HG03442 (cell line): ENCODE results near the gene NRARP.
"Not testable (repeated sequence)": the region's sequence is repeated elsewhere in the genome, so short reads cannot be mapped to it uniquely, and the experiment has no call there.

ENCODE experiments used
- ATAC-seq: cut with Tn5 transposase; IDR thresholded peaks from one replicate; pipeline ENCODE4 v1.9.1; 2021; ENCODE audit warnings: mild to moderate bottlenecking, moderate library complexity; ENCODE audit not compliant: unreplicated experiment

NRARP gene

DNA sequence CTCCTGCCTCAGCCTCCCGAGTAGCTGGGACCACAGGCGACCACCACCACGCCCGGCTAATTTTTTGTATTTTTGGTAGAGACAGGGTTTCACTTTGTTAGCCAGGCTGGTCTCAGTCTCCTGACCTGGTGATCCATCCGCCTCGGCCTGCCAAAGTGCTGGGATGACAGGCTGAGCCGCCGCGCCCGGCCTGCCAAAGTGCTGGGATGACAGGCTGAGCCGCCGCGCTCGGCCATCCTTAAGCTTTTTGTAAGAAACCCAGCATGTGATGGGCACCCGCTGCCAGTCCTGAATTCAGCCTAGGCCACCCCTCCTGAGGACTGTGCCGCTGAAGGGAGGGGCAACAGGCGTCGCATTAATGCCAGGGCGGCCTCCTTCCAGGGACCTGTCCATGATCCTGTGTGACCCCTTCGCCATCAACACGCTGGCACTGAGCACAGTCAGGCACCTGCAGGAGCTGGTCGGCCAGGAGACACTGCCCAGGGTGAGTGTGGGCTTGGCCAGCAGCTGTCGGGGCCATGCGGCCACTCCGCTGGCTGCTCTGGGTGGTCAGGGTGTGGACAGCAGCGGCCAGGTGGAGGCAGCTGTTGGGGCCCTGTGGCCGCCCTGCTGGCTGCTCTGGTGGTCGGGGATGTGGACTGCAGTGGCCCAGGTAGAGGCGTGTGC is 36.4 kb downstream of the NRARP start:
- ATAC-seq = no peak

GRCh38 chr9:137264067-137264466 is 38.0 kb downstream of the NRARP start:
- ATAC-seq = no peak

GRCh38 chr9:137263506-137263905 is 38.6 kb downstream of the NRARP start:
- ATAC-seq = no peak

- ATAC-seq = no peak
Observed at GRCh38 chr9:137262909-137263285, 39.2 kb downstream of the NRARP start.

- ATAC-seq = not testable (repeated sequence)
Observed at GRCh38 chr9:137262173-137262908, 39.7 kb downstream of the NRARP start.

- ATAC-seq = no peak
Observed at GRCh38 chr9:137256856-137257255, 45.2 kb downstream of the NRARP start.

DNA sequence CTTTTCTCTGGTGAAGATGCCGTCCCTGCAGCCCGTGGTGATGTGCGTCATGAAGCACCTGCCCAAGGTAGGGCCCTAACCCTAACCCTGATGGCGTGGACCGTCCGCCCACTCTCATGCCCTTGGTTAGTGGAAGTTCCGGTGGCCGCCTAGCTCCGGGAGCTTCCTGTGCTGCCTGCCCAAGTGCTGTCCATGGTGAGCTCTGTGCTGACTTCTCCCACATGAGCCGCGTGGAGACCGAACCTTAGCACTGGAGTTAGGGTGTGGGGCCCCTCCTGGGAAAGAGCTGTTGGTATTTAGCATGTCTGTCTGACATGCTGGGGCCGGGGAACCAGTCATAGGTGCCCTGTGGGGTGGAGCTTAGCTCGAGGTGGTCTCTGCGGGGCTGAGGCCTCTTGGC is 45.7 kb downstream of the NRARP start:
- no peak for ATAC-seq

GRCh38 chr9:137255448-137256114 is 46.5 kb downstream of the NRARP start:
- no peak for ATAC-seq

DNA sequence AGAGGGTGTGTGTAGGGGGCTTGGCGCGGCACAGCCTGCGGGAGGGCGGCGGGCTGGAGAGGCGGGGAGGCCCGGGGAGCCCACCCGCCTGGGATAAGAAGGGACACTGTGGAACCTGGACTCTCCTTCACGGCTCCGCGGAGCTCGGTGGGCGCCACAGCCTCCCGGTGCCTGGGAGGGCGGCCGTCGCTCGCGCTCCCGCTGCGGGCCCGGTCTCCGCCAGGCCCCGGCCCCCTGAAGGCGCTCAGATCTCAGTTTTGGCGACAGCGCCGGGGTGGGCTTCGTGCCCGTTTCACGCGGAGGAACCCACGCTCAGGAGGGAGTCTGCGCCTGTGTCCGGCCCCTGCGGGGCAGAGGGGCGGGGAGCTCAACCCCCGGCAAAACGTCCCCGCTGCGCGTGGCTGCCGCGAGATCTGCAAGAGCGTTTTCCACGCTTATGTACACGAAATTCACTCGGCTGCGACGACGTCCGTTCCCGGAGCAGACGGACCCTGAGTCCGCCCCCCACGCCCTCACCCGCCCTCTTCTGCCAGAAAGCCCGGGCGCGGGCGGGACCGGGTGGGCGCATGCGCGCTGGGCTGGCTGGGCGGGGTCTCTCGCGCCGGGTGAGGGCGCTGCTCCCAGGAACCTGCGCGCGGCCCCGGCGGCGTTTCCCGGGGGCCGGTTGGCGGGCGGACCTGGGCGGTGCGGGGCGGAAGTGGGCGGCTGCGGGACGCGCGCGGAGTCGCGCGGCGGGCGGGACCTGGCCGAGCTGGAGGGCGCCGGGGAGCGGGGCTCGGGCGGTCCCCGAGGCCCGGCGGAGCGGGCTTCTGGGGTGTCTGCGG is 47.2 kb downstream of the NRARP start, which contains the start of gene NELFB:
NELFB (plus strand) TSS at position 704 of the 824 bp plus-strand sequence.
- peak; percentile 69 for ATAC-seq

DNA sequence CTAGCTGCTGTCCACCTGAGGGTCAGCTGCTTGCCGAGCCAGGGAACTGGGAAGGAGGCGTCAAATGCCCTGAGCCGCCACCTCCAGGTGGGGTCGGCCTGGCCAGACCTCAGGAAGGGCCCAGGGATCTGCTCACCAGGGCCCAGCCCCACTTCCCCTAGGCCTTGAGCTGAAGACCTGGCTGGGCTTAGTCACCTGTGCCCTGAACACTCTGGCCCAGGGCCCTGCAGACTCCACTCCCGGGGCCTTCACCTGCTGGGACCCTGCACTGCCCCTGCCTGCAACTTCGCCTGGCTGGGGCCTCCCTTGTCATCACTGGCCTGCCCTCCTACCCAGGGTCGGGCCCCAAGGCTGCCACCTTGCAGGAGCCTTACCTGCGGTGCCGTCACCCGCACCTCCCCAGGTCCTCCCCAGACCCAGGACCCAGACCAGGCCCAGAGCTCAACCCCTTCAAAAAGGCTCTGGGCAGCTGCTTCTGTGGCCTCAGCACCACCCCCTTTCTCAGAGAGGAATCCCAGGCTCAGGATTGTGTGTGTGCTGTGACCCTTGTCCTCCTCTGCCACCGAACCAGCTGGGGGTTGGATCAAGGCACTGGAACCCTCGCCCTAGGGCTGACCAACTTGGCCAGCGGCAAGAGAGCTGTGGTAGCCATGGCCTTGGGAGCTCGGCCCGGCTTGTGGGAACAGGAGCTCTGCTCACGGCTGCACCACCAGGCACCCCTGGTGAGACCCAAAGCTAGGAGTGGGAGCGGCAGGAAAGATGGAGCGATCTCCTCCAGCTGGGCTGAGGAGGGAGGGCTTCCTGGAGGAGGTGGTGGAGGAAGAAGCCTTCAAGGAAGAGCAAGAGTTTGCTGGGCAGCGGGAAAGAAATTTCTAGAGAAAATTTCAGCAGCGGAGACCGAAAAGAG is 48.1 kb downstream of the NRARP start:
- ATAC-seq = no peak

DNA sequence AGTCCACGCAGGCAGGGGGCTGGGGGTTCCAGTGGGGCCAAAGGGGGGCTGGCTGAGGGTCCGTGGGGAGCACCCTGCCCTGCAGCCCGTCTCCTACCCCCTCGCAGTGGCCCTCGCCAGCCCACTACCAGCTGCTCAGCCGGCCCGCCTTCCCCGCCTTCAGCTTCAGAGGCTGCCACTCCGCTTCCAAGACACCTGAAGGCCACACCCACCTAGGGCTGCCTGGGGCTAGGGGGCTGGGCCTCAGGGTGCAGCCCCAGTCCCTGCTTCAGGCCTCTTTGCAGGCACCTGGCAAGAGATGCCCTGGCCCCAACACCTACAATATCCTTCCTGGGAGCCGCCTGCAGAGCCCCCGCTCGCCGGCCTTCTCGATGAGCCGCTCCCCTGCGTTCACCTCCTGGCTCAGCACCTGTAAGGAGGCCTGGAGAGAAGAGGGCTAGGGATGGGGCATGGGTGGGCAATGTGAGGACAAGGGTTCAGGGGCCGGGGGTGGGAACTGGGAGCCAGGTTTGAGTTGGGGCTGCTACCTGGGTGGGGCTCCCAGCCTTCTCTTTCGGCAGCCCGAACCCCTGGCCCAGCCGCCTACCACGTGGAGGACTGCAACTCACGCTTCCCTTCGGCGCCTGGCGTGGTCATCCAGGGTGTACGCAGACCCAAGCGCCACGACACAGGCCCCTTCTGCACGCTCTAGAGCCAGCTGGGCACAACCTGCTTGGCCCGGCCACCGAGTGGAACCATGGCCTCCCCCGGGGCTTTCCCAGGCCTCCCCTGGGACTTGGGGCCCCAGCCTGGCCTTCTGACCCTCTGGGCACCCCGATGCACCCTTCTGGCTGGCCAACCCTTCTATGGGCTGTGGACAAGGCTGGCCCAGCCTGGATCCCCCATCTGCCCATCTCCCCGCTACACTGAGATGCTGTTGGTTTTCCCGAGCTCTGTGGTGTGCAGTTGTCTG is 49.2 kb downstream of the NRARP start:
- ATAC-seq = no peak

DNA sequence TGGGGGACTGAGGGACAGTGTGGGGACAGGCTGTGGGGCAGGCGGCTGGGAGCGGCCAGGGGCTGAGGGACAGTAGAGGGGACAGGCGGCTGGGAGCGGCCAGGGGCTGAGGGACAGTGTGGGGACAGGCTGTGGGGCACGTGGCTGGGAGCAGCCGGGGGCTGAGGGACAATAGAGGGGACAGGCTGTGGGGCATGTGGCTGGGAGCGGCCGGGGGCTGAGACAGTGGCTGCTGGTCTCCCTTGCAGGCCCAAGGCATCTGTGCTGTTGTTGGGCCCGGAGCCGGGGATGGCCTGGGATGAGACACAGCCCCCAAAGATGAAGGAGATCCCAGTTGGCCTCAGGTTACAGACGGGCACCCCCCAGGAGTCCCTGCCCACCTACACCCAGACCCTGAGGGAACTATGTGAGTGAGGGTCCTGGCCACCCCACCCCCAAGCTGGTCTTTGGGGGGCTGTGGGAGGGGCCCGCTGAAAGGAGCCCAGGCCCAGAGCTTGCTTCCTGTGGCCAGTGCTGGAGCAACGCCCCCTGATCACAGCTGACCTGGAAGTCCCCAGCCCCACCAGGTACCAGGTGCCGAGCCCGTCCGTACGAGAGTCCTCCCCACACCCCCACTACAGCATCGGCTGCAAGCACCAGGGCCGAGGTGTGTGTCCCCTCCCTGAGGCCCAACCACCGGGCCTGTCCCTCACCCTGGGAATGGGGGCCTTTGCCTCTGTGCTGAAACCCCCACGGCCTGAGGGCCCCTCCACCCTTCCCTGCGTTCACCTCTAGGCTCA is 50.4 kb downstream of the NRARP start:
- ATAC-seq = no peak

DNA sequence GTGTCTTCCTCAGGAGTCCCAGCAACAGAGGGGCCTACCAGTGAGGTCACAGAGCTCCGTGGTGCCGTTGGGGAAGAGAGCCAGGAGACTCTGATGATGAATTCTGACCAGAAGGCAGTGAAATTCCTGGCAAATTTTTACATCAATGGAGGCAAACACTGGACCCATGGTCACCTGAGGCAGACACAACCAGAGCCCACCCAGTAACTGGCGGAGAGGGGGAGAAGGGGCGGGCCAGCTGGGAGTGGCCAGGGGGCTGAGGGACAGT is 50.9 kb downstream of the NRARP start, which contains the start of gene STPG3:
STPG3 (plus strand) TSS at position 93 of the 268 bp plus-strand sequence; CDS start at position 94, 1 bp downstream.
- no peak for ATAC-seq

DNA sequence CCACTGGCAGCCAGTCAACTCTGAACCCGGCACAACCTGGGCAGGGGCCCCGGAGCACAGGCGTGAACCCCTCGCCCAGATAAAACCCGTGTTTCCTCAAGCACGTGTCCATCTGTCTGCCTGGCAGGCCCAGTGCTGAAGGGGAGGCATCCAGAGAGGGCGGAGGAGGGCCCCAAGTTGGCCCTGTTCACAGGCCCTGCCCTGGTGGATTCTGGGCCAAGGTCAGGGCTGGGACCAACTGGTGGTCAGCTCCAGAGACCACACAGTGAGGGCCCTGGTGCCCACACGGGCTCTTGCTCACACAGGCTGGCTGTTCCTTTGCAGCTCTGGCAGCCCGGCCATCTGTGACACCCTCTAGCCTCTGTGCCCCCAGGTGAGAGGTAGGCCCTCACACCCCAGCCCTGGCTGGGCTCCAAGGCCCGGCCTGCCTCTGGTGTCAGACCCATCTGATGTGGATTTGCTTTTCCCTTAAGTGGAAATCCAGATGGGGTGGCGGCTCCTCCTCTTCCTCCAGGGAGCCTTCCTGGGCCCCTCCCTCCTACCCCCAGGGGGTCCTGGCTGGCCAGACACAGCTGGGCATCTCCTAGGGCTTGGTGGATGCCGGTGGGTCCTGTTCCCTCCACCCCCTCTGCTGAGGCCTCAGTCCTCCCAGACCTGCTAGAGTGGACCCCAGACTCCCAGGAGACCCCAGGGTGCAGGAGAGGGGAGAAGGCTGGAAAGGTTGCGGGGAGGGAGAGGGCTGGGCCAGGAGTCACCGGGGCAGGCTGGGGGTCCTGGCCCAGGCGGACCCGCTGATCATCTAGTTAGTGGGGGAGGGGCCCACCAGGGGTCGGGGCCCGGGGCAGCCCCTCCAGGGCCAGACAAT is 51.5 kb downstream of the NRARP start:
- no peak for ATAC-seq
